SIG-M5 treated with dmso at 0.1 percent for 504 hours (cell line): ENCODE results near the gene ABHD13.
"Not testable (repeated sequence)": the region's sequence is repeated elsewhere in the genome, so short reads cannot be mapped to it uniquely, and the experiment has no call there.

Source experiments
- DNase-seq: peaks from one replicate; lab custom pipeline; 2025; ENCODE audit not compliant: unreplicated experiment; lab: John Stamatoyannopoulos, UW

Gene ABHD13

GRCh38 chr13:108223687-108224503, 5.7 kb downstream of the ABHD13 start:
- no peak for DNase-seq

GRCh38 chr13:108225440-108225839, 7.2 kb downstream of the ABHD13 start:
- DNase-seq: no peak

- DNase-seq: no peak
Measured at GRCh38 chr13:108226184-108226583, 8.0 kb downstream of the ABHD13 start.

- DNase-seq: peak; percentile 51
Measured at GRCh38 chr13:108227651-108228272, 9.6 kb downstream of the ABHD13 start.

- no peak for DNase-seq
Measured at GRCh38 chr13:108230377-108230776, 12.2 kb downstream of the ABHD13 start.

GRCh38 chr13:108249150-108249549, 31.0 kb downstream of the ABHD13 start:
- no peak for DNase-seq

- DNase-seq: no peak
Measured at GRCh38 chr13:108257248-108257647, 39.1 kb downstream of the ABHD13 start.

- DNase-seq: no peak
Measured at GRCh38 chr13:108263621-108264355, 45.6 kb downstream of the ABHD13 start.

GRCh38 chr13:108266321-108266990, 48.3 kb downstream of the ABHD13 start:
- peak; percentile 39 for DNase-seq

- peak; percentile 65 for DNase-seq
Measured at GRCh38 chr13:108267347-108267746, 49.2 kb downstream of the ABHD13 start.

GRCh38 chr13:108267855-108268254, 49.7 kb downstream of the ABHD13 start:
- not testable (repeated sequence) for DNase-seq

GRCh38 chr13:108268466-108269112, 50.4 kb downstream of the ABHD13 start:
- peak; percentile 61 for DNase-seq

GRCh38 chr13:108269601-108270328, 51.6 kb downstream of the ABHD13 start, which contains the start of gene TNFSF13B:
Gene TNFSF13B, plus strand, starts transcription at chr13:108269718. Its CDS starts 178 bp downstream, at chr13:108269896.
- DNase-seq: peak; percentile 99

GRCh38 chr13:108270442-108270841, 52.2 kb downstream of the ABHD13 start:
- peak; percentile 26 for DNase-seq

- DNase-seq: peak; percentile 55
Measured at GRCh38 chr13:108272333-108272732, 54.1 kb downstream of the ABHD13 start.

- no peak for DNase-seq
Measured at GRCh38 chr13:108273429-108274118, 55.4 kb downstream of the ABHD13 start.

- DNase-seq: no peak
Measured at GRCh38 chr13:108274718-108275117, 56.5 kb downstream of the ABHD13 start.

GRCh38 chr13:108276060-108276459, 57.9 kb downstream of the ABHD13 start:
- no peak for DNase-seq

- no peak for DNase-seq
Measured at GRCh38 chr13:108278466-108278865, 60.3 kb downstream of the ABHD13 start.
